Loucy (cell line): ENCODE results near the gene GARIN5B.

Experiments
- H2AFZ ChIP-seq: fragments of 200-600 bp; sonication (generic); 2 replicates; pipeline ENCODE4 v1.6.0; 2016; ENCODE audit warnings: antibody characterized with exemption, mild to moderate bottlenecking, low read length, moderate library complexity
- H3F3A ChIP-seq: fragments of 200-600 bp; 2 replicates; pipeline ENCODE4 v1.6.0; 2016; ENCODE audit warnings: antibody characterized with exemption, low read depth, mild to moderate bottlenecking
- H3K27me3 ChIP-seq: fragments of 200-600 bp; sonication (generic); 2 replicates; pipeline ENCODE4 v1.6.1; 2014; ENCODE audit warnings: low read length, mild to moderate bottlenecking; ENCODE audit not compliant: insufficient read depth, poor library complexity, severe bottlenecking
- H3K36me3 ChIP-seq: fragments of 200-600 bp; sonication (generic); 2 replicates; pipeline ENCODE4 v1.6.1; 2016; ENCODE audit warnings: low read length; ENCODE audit not compliant: insufficient read depth
- H3K4me1 ChIP-seq: fragments of 200-600 bp; sonication (generic); 2 replicates; pipeline ENCODE4 v1.5.1; 2014; ENCODE audit warnings: low read length, mild to moderate bottlenecking; ENCODE audit not compliant: insufficient read depth, poor library complexity, severe bottlenecking
- H3K4me2 ChIP-seq: fragments of 200-600 bp; sonication (generic); 2 replicates; pipeline ENCODE4 v1.6.0; 2014; ENCODE audit warnings: antibody characterized with exemption, low read length, low read depth, mild to moderate bottlenecking; ENCODE audit not compliant: poor library complexity, severe bottlenecking
- H3K4me3 ChIP-seq: fragments of 200-600 bp; sonication (generic); 2 replicates; pipeline ENCODE4 v1.5.1; 2014; ENCODE audit warnings: low read length, mild to moderate bottlenecking, mixed read lengths; ENCODE audit not compliant: poor library complexity, severe bottlenecking
- H3K79me2 ChIP-seq: fragments of 200-600 bp; sonication (generic); 2 replicates; pipeline ENCODE4 v1.6.1; 2014; ENCODE audit warnings: low read length; ENCODE audit not compliant: insufficient read depth
- H3K9ac ChIP-seq: fragments of 200-600 bp; sonication (generic); 2 replicates; pipeline ENCODE4 v1.6.0; 2014; ENCODE audit warnings: mild to moderate bottlenecking, low read depth, low read length, moderate library complexity; ENCODE audit not compliant: poor library complexity, severe bottlenecking
- H3K9me2 ChIP-seq: fragments of 200-600 bp; sonication (generic); replicated peaks from 2 replicates; pipeline ENCODE4 v1.6.1; 2016; ENCODE audit warnings: low read depth, low read length, mixed read lengths
- H3K9me3 ChIP-seq: fragments of 200-600 bp; sonication (generic); 2 replicates; pipeline ENCODE4 v1.6.1; 2014; ENCODE audit warnings: mild to moderate bottlenecking, antibody characterized with exemption, low read length, low read depth; ENCODE audit not compliant: insufficient read depth
- H4K20me1 ChIP-seq: fragments of 200-600 bp; sonication (generic); 2 replicates; pipeline ENCODE4 v1.6.0; 2014; ENCODE audit warnings: antibody characterized with exemption, low read length, mild to moderate bottlenecking; ENCODE audit not compliant: insufficient read depth, poor library complexity, severe bottlenecking
- EZH2phosphoT487 ChIP-seq: fragments of 200-600 bp; IDR thresholded peaks from 2 replicates; pipeline ENCODE4 v1.6.1; 2018; ENCODE audit warnings: antibody characterized with exemption, mild to moderate bottlenecking, moderate library complexity, borderline replicate concordance
- TF ChIP-seq, protein P1 (sequence below): fragments of 200-600 bp; sonication (generic); conservative IDR thresholded peaks from 2 replicates; pipeline ENCODE4 v1.5.1; 2014; ENCODE audit warnings: mild to moderate bottlenecking, antibody characterized with exemption, low read length

GARIN5B gene

DNA sequence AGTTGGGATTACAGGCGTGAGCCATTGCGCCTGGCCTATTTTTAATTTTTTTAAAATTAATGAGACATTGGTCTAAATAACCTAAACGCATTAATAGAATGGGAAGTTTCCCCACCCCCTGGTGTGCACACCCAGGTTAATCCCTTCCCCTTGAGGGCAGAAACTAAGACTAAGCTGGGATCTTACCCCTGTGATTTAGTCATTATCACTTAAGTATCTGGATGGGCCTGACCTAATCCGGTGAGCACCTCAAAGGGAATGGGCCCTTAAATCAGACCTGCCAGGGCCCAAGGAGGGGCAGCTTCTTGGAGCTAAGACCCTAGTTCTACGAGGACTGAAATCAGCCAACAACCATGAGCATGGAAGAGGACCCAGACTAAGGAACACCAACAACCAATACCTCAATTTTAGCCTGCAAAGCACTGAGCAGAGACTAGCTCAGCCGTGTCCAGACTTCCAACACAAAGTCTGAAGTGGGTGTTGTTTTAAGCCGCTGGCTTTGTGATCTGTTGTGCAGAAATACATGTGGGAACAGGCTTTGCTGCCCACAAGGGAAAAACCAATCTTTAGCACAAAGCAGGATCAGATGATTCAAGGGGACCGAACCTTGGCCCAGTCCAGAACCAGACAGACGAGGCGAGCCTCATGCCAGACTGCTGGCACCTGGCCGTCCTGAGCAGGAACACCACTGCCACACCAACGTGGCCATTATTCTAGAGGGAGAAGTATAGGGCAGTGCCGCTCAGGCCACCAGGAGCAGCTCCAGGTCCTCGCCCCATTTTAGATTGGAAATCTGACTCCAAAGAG, 37.4 kb upstream of the GARIN5B start:
- Histone ChIP-seq H3F3A (no peaks in the 10 kb centered on the region; the same call in 1 of the 2 replicates), H3K79me2 (peaks cover 37% of the 10 kb centered on the region), H4K20me1 (peaks cover 28% of the 10 kb centered on the region), H3K4me1 (peaks cover 23% of the 10 kb centered on the region), H3K27me3 (no peaks in the 10 kb centered on the region), H3K9me3 (no peaks in the 10 kb centered on the region), H3K4me3 (no peak overlapping the region), H3K36me3 (peaks cover 42% of the 10 kb centered on the region; the same call in 1 of the 2 replicates), H3K4me2 (no peak overlapping the region), H3K9ac (no peak overlapping the region), H3K9me2 (no peaks in the 10 kb centered on the region), H2AFZ (no peak overlapping the region)
- TF ChIP-seq, protein P1, sequence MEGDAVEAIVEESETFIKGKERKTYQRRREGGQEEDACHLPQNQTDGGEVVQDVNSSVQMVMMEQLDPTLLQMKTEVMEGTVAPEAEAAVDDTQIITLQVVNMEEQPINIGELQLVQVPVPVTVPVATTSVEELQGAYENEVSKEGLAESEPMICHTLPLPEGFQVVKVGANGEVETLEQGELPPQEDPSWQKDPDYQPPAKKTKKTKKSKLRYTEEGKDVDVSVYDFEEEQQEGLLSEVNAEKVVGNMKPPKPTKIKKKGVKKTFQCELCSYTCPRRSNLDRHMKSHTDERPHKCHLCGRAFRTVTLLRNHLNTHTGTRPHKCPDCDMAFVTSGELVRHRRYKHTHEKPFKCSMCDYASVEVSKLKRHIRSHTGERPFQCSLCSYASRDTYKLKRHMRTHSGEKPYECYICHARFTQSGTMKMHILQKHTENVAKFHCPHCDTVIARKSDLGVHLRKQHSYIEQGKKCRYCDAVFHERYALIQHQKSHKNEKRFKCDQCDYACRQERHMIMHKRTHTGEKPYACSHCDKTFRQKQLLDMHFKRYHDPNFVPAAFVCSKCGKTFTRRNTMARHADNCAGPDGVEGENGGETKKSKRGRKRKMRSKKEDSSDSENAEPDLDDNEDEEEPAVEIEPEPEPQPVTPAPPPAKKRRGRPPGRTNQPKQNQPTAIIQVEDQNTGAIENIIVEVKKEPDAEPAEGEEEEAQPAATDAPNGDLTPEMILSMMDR = no peak
- no peak for TF ChIP-seq EZH2phosphoT487

DNA sequence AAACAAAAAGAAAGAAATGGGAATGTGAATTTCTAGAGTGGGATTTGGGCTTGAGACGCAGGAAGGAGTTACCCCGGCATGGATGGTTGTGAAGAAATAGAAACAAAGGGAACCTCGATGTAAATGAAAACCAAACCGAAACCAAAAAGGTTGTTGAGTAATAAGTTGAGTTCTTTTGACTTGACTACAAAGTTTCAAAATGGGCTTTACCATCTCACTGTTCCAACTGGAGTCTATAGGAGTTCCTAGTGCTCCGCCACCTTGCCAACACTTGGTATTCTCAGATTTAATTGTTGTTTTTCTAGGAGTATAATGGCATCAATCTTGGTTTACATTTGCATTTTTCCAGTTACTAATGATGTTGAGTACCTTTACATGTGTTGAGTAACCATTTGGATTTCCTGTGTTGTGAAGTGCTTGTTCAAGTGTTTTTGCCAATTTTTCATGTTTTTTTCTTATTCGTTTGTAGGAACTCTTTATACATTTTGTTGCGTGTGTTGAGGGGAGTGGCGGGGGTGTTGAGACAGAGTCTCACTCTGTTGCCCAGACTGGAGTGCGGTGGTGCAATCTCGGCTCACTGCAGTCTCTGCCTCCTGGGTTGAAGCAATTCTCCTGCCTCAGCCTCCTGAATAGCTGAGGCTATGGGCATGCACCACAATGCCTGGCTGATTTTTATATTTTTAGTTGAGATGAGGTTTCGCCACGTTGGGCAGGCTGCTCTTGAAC, 35.3 kb upstream of the GARIN5B start:
- Histone ChIP-seq H3K9ac (no peak overlapping the region), H3K4me3 (no peak overlapping the region), H3K27me3 (no peaks in the 10 kb centered on the region), H3K4me2 (no peak overlapping the region), H3K79me2 (peaks cover 17% of the 10 kb centered on the region), H2AFZ (no peak overlapping the region), H3K4me1 (peaks cover 10% of the 10 kb centered on the region), H4K20me1 (peaks cover 14% of the 10 kb centered on the region), H3K9me3 (no peaks in the 10 kb centered on the region), H3F3A (no peaks in the 10 kb centered on the region; the same call in 1 of the 2 replicates), H3K36me3 (peaks cover 30% of the 10 kb centered on the region; the same call in 1 of the 2 replicates), H3K9me2 (no peaks in the 10 kb centered on the region)
- TF ChIP-seq, protein P1 = no peak
- TF ChIP-seq EZH2phosphoT487 = no peak

DNA sequence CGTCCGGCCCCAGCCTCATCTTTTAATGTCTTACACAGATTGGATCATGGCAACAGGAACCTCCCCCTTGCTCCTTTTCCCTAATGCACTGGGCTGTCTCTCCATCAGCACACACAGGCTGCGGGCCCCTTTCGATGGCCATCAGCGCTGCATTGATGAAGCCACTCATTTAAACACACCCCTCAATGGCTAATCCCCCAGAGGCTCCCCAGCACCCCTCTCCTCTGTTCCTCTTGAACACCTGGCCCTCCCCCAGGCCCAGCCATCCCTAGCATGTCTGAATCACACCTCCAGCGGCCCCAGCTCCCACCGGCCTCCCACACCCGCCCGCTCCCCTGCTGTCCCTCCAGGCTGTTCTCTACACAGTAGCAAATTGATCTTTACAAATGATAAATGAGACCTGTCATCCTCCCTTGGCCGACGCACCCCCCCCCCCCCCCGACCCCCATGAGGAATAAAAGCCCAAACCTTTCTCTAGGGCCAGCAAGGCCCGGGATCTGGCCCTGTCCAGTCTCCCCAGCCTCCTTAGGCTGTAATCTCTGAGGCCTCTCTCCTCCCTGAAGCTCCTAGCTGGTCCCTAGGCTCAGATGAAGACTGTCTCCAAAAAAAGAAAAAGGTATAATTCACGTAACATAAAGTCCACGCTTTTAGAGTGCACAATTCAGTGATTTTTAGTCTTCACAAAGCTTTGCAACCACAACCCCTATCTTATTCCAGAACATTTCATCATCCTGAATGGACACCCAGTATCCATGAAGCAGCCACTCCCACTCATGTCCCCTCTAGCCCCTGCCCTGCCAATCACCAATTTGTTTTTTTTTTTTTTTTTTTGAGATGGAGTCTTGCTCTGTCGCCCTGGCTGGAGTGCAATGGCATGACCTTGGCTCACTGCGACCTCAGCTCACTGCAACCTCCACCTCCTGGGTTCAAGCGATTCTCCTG, 30.0 kb upstream of the GARIN5B start:
- Histone ChIP-seq H2AFZ (no peak overlapping the region), H3K9me3 (no peaks in the 10 kb centered on the region), H4K20me1 (peaks cover 36% of the 10 kb centered on the region), H3K9ac (no peak overlapping the region), H3K79me2 (peaks cover 23% of the 10 kb centered on the region), H3F3A (no peaks in the 10 kb centered on the region), H3K4me3 (no peak overlapping the region), H3K4me1 (peaks cover 13% of the 10 kb centered on the region), H3K36me3 (peaks cover 15% of the 10 kb centered on the region; the same call in 1 of the 2 replicates), H3K9me2 (no peaks in the 10 kb centered on the region), H3K27me3 (no peaks in the 10 kb centered on the region), H3K4me2 (no peak overlapping the region)
- TF ChIP-seq, protein P1 = no peak
- no peak for TF ChIP-seq EZH2phosphoT487
